OCI-LY3 (cell line): ENCODE measurements around the gene LMNTD2.

ENCODE experiments used
- EZH2phosphoT487 ChIP-seq: fragments of 200-600 bp; shearing (Covaris generic); IDR thresholded peaks from 2 replicates; pipeline ENCODE4 v1.6.1; 2018; ENCODE audit warnings: antibody characterized with exemption, mixed run types, low read depth
- TF ChIP-seq, protein P1 (sequence below): fragments of 200-600, 300-600 bp; sonication (generic); IDR thresholded peaks from 2 replicates; pipeline ENCODE4 v1.5.1; 2014; ENCODE audit warnings: antibody characterized with exemption, low read length, low read depth

DNA sequence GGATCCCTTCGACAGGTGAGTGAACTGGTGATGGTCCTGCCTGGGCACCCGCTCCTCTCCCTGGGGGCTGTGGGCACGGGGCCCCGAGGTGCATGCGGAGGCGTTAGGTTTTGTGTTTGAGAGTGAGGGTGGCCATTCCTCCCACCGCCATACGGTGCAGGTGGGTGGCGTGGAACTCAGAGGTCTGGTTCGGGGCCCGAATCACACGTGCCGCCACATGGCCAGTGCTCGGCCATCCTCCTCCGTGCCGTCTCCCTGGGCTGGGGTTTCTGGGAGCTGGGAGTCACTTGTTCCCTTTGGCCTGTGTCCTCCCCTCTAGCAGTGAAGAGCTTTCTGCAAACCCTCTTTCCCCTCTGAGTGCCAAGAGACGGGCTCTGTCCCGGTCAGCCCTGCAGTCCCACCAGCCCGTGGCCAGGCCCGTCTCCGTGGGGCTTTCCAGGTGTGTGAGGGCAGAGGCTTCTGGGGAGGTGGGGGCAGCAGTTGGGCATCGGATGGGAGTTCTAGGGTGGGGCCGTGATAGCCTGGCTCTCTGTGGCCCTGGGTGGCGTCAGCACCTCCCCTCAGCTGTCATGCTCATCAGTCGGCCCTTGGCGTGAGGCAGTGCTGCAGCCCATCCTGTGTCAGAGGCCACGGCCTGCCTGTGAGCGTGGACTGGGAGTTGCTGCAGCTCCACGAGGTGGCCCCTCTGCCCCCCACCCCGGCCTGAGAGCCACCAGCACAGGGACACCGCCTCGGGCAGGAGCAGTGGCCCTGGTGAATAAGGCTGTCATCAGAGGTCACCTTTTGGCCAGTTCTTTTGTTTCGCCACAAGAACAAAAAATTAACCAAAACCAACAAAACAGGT lies 45.0 kb upstream of the LMNTD2 start:
- TF ChIP-seq, protein P1, sequence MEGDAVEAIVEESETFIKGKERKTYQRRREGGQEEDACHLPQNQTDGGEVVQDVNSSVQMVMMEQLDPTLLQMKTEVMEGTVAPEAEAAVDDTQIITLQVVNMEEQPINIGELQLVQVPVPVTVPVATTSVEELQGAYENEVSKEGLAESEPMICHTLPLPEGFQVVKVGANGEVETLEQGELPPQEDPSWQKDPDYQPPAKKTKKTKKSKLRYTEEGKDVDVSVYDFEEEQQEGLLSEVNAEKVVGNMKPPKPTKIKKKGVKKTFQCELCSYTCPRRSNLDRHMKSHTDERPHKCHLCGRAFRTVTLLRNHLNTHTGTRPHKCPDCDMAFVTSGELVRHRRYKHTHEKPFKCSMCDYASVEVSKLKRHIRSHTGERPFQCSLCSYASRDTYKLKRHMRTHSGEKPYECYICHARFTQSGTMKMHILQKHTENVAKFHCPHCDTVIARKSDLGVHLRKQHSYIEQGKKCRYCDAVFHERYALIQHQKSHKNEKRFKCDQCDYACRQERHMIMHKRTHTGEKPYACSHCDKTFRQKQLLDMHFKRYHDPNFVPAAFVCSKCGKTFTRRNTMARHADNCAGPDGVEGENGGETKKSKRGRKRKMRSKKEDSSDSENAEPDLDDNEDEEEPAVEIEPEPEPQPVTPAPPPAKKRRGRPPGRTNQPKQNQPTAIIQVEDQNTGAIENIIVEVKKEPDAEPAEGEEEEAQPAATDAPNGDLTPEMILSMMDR: no peak
- no peak for TF ChIP-seq EZH2phosphoT487
